ENCODE measurements around the gene ALKBH6. TPM values are rescaled to one million over a fixed set of nuclear protein-coding genes. Genes with fewer than 3 reads are reported as not detected.
A peak's percentile ranks its signal among the peaks of the same experiment; 100 is the strongest.

Gene ALKBH6
- total RNA-seq, 3 donors from 2014 or later: 33.1 to 38.2 (median 36.1) TPM

DNA sequence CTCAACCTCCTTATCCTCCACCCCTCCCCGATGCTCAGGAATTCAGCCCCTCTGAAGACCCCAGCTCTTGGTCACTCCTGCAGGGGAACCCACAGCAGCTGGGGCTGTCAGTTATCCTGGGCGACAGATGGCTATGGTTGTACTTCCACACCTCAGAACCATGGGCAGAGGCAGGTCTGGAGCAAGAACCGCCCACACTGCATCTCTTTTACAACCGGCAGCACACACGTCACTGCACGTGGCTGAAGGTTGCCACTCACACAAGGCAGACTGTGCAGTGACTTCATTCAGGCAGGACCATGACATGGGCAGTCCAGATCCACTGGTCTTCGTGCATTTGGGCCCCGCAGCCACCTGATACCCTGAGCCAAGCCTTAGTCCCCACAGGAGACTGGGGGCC lies 40.5 kb downstream of the ALKBH6 start:
- H3K9me3 Mint-ChIP-seq: no peaks in the 10 kb centered on the region
- ATAC-seq (no peak), DNase-seq (no peak)
- no peaks in the 10 kb centered on the region for H3K36me3 Mint-ChIP-seq (ENCODE audit: insufficient read depth)
- peaks cover 4% of the 10 kb centered on the region for H3K4me1 Mint-ChIP-seq (ENCODE audit: low read depth)
- H3K4me3 Mint-ChIP-seq: no peak overlapping the region
- peaks cover 4% of the 10 kb centered on the region for H3K27me3 Mint-ChIP-seq (ENCODE audit: low read depth)

DNA sequence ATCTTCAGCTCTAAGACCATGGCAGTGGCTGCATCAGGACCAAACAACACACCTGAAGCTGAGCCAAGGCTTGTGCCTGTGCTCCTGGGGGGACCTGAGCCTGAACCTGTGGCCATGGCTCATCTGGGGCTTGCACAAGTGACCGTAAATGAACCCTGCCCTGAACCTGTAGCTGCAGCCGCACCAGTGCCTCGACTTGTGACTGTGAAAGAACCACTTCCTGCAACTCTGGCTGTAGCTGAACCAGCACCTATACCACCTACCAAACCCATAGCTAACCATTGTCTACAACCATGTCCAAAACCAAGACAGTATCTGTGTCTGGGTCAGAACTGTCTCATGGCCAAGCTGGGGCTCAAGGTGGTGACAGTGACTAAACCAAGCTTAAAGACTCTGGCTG lies 47.2 kb downstream of the ALKBH6 start:
- no peaks in the 10 kb centered on the region for H3K27me3 Mint-ChIP-seq (ENCODE audit: low read depth)
- H3K36me3 Mint-ChIP-seq (ENCODE audit: insufficient read depth): no peaks in the 10 kb centered on the region
- no peak overlapping the region for H3K4me3 Mint-ChIP-seq
- ATAC-seq: no peak
- no peaks in the 10 kb centered on the region for H3K9me3 Mint-ChIP-seq
- peaks cover 7% of the 10 kb centered on the region for H3K4me1 Mint-ChIP-seq (ENCODE audit: low read depth)
- no peak for DNase-seq

DNA sequence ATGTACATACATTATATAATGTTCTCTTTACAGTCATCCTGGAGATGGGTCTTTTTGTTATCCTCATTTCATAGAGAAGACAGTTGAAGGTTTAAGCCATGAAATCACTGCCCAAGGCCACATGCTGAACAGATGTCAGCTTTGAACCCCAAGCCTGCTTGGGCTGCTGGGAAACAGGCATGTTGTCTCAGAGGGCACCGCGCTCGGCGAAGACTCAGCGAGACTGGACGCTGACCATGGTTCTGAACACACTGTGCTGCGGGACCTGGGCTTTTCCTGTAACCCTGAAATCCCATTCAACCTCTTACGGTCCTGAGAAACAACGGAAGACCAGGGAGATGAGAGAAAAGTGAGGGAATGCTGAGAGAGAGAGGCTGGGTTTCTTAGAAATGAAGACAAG lies 50.5 kb downstream of the ALKBH6 start:
- H3K27me3 Mint-ChIP-seq (ENCODE audit: low read depth): no peaks in the 10 kb centered on the region
- H3K36me3 Mint-ChIP-seq (ENCODE audit: insufficient read depth): no peaks in the 10 kb centered on the region
- ATAC-seq (no peak), DNase-seq (no peak)
- H3K4me1 Mint-ChIP-seq (ENCODE audit: low read depth): peaks cover 16% of the 10 kb centered on the region
- H3K4me3 Mint-ChIP-seq: no peak overlapping the region
- no peaks in the 10 kb centered on the region for H3K9me3 Mint-ChIP-seq

DNA sequence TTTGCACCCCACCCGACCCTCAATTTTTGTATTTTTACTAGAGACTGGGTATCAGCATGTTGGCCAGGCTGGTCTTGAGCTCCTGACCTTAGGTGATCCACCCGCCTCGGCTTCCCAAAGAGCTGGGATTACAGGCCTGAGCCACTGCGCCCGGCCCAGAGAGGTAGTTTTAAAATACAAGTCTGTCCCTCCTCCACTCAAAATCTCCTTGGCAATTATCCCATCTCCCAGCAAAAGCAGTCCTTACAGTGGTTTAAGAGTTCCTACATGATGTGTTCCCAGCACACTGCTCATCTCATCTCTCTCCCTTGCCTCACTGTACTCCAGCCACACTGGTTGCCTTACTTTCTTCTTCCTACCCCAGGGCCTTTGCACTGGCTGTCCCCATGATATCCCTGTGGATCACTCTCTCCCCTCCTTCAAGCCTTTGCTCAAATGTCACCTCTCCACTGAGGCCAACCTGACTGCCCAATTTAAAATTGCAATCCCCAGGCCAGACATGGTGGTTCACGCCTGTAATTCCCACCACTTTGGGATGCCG lies 53.5 kb downstream of the ALKBH6 start:
- no peaks in the 10 kb centered on the region for H3K9me3 Mint-ChIP-seq
- H3K4me3 Mint-ChIP-seq: peak overlapping the region; percentile 30
- no peaks in the 10 kb centered on the region for H3K27me3 Mint-ChIP-seq (ENCODE audit: low read depth)
- H3K36me3 Mint-ChIP-seq (ENCODE audit: insufficient read depth): no peaks in the 10 kb centered on the region
- DNase-seq (no peak), ATAC-seq (no peak)
- peaks cover 37% of the 10 kb centered on the region for H3K4me1 Mint-ChIP-seq (ENCODE audit: low read depth)

DNA sequence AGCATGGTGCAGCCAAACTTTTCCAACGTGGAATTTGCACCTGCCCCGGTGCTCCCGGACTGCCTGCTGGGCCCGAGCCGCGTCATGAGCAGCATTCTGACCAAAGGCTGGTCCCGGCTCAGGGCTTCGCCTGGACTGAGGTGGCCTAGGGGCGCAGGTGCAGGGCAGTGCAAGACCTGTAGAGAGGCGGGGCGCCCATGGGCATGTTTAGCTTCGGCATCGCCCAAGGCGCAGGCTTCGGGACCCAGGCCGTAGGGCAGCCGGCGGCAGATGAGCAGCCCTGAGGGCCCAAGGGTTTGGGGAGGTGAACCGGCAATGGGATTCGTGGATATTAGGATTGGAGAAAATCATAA lies 54.1 kb downstream of the ALKBH6 start:
- DNase-seq (no peak), ATAC-seq (no peak)
- Mint-ChIP-seq H3K4me3 (peak overlapping the region; percentile 66), H3K27me3 (ENCODE audit: low read depth) (no peaks in the 10 kb centered on the region), H3K36me3 (ENCODE audit: insufficient read depth) (no peaks in the 10 kb centered on the region), H3K4me1 (ENCODE audit: low read depth) (peaks cover 40% of the 10 kb centered on the region), H3K9me3 (no peaks in the 10 kb centered on the region)

Other genes with a start within 250 kb of the ALKBH6 start
- 1 to 10 TPM; 5.5 to 6.9 (median 6.2) TPM for gene ARHGAP33, start 238.6 kb downstream of the ALKBH6 start, total RNA-seq
- not detected for gene PRODH2, start 201.4 kb downstream of the ALKBH6 start, total RNA-seq
- gene NPHS1, start 161.7 kb downstream of the ALKBH6 start, total RNA-seq: under 1 TPM in 2 of 3 donors, not detected in 1; 0.13 to 0.16 TPM
- under 1 TPM; 0.24 to 0.92 (median 0.86) TPM for gene KIRREL2, start 157.3 kb downstream of the ALKBH6 start, total RNA-seq
- gene APLP1, start 145.6 kb downstream of the ALKBH6 start, total RNA-seq: under 1 TPM in 2 of 3 donors, not detected in 1; 0.24 to 0.34 TPM
- 100 to 1,000 TPM; 138 to 149 (median 142) TPM for gene NFKBID, start 113.7 kb downstream of the ALKBH6 start, total RNA-seq
- gene HCST, start 111.7 kb downstream of the ALKBH6 start, total RNA-seq: 10 to 100 TPM; 22.6 to 37.1 (median 24.0) TPM
- under 1 TPM in 2 of 3 donors, not detected in 1; 0.52 to 0.69 TPM for gene TYROBP, start 105.9 kb downstream of the ALKBH6 start, total RNA-seq
- gene LRFN3, start 77.8 kb downstream of the ALKBH6 start, total RNA-seq: 10 to 100 TPM; 14.1 to 15.3 (median 14.4) TPM
- 10 to 100 TPM; 27.3 to 29.7 (median 28.0) TPM for gene SDHAF1, start 19.0 kb downstream of the ALKBH6 start, total RNA-seq
- gene SYNE4, start 5.4 kb downstream of the ALKBH6 start, total RNA-seq: 1 to 10 TPM in 2 of 3 donors, under 1 TPM in 1; 0.92 to 1.4 (median 1.2) TPM
- 1 to 10 TPM in 1 of 3 donors, under 1 TPM in 2; 0.33 to 1.4 (median 0.58) TPM for gene CLIP3, start 18.7 kb upstream of the ALKBH6 start, total RNA-seq
- 1 to 10 TPM in 1 of 3 donors, under 1 TPM in 2; 0.76 to 1.2 (median 0.90) TPM for gene THAP8, start 40.1 kb upstream of the ALKBH6 start, total RNA-seq
- 10 to 100 TPM; 10.3 to 14.6 (median 12.5) TPM for gene WDR62, start 40.7 kb upstream of the ALKBH6 start, total RNA-seq
- gene OVOL3, start 96.9 kb upstream of the ALKBH6 start, total RNA-seq: not detected
- gene POLR2I, start 100.7 kb upstream of the ALKBH6 start, total RNA-seq: 100 to 1,000 TPM; 139 to 165 (median 159) TPM
- 100 to 1,000 TPM; 155 to 173 (median 157) TPM for gene TBCB, start 101.3 kb upstream of the ALKBH6 start, total RNA-seq
- gene CAPNS1, start 125.9 kb upstream of the ALKBH6 start, total RNA-seq: 100 to 1,000 TPM; 287 to 318 (median 313) TPM
- gene COX7A1, start 138.2 kb upstream of the ALKBH6 start, total RNA-seq: not detected
- 1 to 10 TPM; 1.9 to 2.6 (median 2.5) TPM for gene ZNF565, start 200.5 kb upstream of the ALKBH6 start, total RNA-seq
- gene ZNF146, start 200.9 kb upstream of the ALKBH6 start, total RNA-seq: 100 to 1,000 TPM in 2 of 3 donors, 10 to 100 TPM in 1; 98.7 to 102 (median 101) TPM

Data from activated T-cell treated with anti-CD3 and anti-CD28 coated beads, Interleukin-2, amount 50 U/mL, for 4 hours (primary cell).